T-helper 1 cell treated with Interleukin-12 subunit alpha and Interleukin-12 subunit beta and Interleukin-4 antibody, amounts not matched to agents 30 μg/mL and 1 μg/mL, for 36 hours (primary cell): ENCODE results near the gene CIT.

Experiments used
- H3K27ac Mint-ChIP-seq: one replicate; pipeline ENCODE4 v1.8.0; 2021; ENCODE audit warnings: mild to moderate bottlenecking, mixed read lengths
- H3K27me3 Mint-ChIP-seq: one replicate; pipeline ENCODE4 v1.8.0; 2021; ENCODE audit warnings: low read depth, mixed read lengths
- H3K36me3 Mint-ChIP-seq: one replicate; pipeline ENCODE4 v1.8.0; 2021; ENCODE audit warnings: low read depth, mixed read lengths
- H3K4me1 Mint-ChIP-seq: one replicate; pipeline ENCODE4 v1.8.0; 2021; ENCODE audit warnings: low read depth, mixed read lengths
- H3K4me3 Mint-ChIP-seq: one replicate; pipeline ENCODE4 v1.8.0; 2021; ENCODE audit warnings: mild to moderate bottlenecking, moderate library complexity, mixed read lengths
- H3K9me3 Mint-ChIP-seq: one replicate; pipeline ENCODE4 v1.8.0; 2021; ENCODE audit warnings: mixed read lengths

CIT gene

DNA sequence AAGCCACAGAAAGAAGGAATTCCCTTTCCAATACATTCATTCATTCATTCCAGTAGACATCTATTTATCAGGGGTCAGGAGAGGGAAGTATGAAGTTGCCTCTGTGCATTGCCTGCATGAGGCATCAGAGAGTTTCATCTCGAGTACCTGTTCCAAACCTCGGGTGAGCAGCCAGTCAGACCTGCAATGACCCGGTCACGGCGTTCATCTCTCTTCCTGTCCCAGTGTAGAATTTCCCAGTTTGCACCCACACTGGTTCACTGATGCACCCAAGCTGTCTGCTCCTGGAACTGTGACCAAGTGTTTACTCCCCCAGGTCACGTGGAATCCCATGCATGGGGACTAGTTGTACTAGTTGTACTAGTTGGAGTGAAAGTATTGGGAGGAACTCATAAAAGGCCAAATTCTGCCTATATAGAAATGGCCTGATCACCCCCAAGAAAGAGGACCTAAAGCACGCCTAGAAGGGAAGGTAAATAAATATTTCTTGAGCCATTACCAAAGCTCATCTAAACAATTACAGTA lies 231.5 kb downstream of the CIT start:
- no peak overlapping the region for H3K27ac Mint-ChIP-seq
- no peaks in the 10 kb centered on the region for H3K4me1 Mint-ChIP-seq
- no peaks in the 10 kb centered on the region for H3K27me3 Mint-ChIP-seq
- H3K36me3 Mint-ChIP-seq = no peaks in the 10 kb centered on the region
- no peaks in the 10 kb centered on the region for H3K9me3 Mint-ChIP-seq
- no peak overlapping the region for H3K4me3 Mint-ChIP-seq

DNA sequence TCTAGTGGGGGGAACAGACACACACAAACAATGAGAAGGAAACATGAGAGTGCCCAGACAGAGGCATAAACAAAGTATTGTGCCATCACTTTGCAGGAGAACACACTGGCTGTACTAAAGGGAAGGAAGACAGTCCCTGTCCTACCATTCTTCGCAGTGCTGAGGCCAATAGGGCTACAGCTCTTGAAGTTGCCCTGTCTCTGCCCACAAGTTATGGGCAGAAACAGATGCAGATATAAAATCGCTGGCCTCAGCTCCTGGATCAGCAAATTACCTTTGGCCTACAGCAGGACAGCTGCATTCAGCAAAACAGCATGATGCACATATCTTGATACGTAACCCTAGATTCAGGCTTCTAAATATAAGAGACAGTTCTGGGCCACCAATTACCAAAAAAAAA lies 232.2 kb downstream of the CIT start:
- H3K4me3 Mint-ChIP-seq = no peak overlapping the region
- H3K9me3 Mint-ChIP-seq = no peaks in the 10 kb centered on the region
- no peaks in the 10 kb centered on the region for H3K4me1 Mint-ChIP-seq
- no peak overlapping the region for H3K27ac Mint-ChIP-seq
- H3K36me3 Mint-ChIP-seq = no peaks in the 10 kb centered on the region
- no peaks in the 10 kb centered on the region for H3K27me3 Mint-ChIP-seq

DNA sequence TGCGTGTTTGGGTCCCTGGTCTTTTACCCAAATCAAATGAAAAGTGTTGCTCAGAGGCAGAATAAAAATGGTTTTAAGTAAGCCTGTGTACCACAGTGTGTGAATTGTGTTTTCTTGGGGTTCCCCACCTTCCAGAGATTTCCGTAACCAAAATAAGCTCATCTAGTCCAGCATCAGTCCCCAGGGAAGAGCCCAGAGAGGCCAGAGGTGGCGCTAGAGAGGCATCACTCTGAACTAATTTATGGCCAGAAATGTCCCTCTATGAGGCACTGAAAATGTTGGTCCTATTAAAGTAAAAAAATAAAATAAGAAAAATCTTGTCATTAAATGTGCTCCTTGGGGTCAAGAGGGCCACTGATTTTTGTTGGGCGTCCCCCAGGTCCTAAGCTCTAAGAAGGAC lies 234.1 kb downstream of the CIT start:
- Mint-ChIP-seq H3K36me3 (no peaks in the 10 kb centered on the region), H3K9me3 (no peaks in the 10 kb centered on the region), H3K4me3 (no peak overlapping the region), H3K27ac (no peak overlapping the region), H3K27me3 (peaks cover 5% of the 10 kb centered on the region), H3K4me1 (no peaks in the 10 kb centered on the region)
